ENCODE results near the gene UPP1.

The UPP1 gene

GRCh38 chr7:48149058-48149457 is 60.0 kb downstream of the UPP1 start:
- no peak for ATAC-seq
- TF ChIP-seq OSR1 (CRISPR knock-in tag; IDR thresholded peaks at IDR 0.05), result no peak
- no peak for TF ChIP-seq ZNF8 (CRISPR knock-in tag; IDR thresholded peaks at IDR 0.05)
- no peak for TF ChIP-seq CSRNP3 (CRISPR knock-in tag; IDR thresholded peaks at IDR 0.05)
- no peak for TF ChIP-seq ESRRG (CRISPR knock-in tag; IDR thresholded peaks at IDR 0.05)
- no peak for TF ChIP-seq ISL1 (CRISPR knock-in tag; IDR thresholded peaks at IDR 0.05)
- TF ChIP-seq CSDC2 (CRISPR knock-in tag; IDR thresholded peaks at IDR 0.05), result no peak
- no peak for TF ChIP-seq TCF4 (CRISPR knock-in tag; IDR thresholded peaks at IDR 0.05; ENCODE audit: borderline replicate concordance)
- TF ChIP-seq POU6F1 (CRISPR knock-in tag; IDR thresholded peaks at IDR 0.05; ENCODE audit: borderline replicate concordance, low read depth), result no peak
- TF ChIP-seq PPARA (CRISPR knock-in tag; IDR thresholded peaks at IDR 0.05; ENCODE audit: borderline replicate concordance), result no peak
- TF ChIP-seq ZFP30 (CRISPR knock-in tag; IDR thresholded peaks at IDR 0.05), result no peak
- TF ChIP-seq TSHZ2 (CRISPR knock-in tag; IDR thresholded peaks at IDR 0.05), result no peak
- TF ChIP-seq ZFP3 (CRISPR knock-in tag; IDR thresholded peaks at IDR 0.05), result no peak
- TF ChIP-seq GLIS3 (CRISPR knock-in tag; IDR thresholded peaks at IDR 0.05), result no peak
- no peak for TF ChIP-seq ARNTL (CRISPR knock-in tag; IDR thresholded peaks at IDR 0.05; ENCODE audit: borderline replicate concordance, low read depth)
- TF ChIP-seq TOX (CRISPR knock-in tag; IDR thresholded peaks at IDR 0.05; ENCODE audit: borderline replicate concordance), result no peak
- TF ChIP-seq PATZ1 (CRISPR knock-in tag; IDR thresholded peaks at IDR 0.05; ENCODE audit: borderline replicate concordance), result no peak
- no peak for TF ChIP-seq RARB (CRISPR knock-in tag; IDR thresholded peaks at IDR 0.05)

- ATAC-seq, result no peak
- TF ChIP-seq PPARA (CRISPR knock-in tag; IDR thresholded peaks at IDR 0.05; ENCODE audit: borderline replicate concordance), result no peak
- TF ChIP-seq ZFP3 (CRISPR knock-in tag; IDR thresholded peaks at IDR 0.05), result no peak
- no peak for TF ChIP-seq CSRNP3 (CRISPR knock-in tag; IDR thresholded peaks at IDR 0.05)
- TF ChIP-seq ZFP30 (CRISPR knock-in tag; IDR thresholded peaks at IDR 0.05), result no peak
- no peak for TF ChIP-seq ZNF565 (CRISPR knock-in tag; conservative IDR thresholded peaks at IDR 0.05; ENCODE audit: low read depth)
- TF ChIP-seq TOX (CRISPR knock-in tag; IDR thresholded peaks at IDR 0.05; ENCODE audit: borderline replicate concordance), result no peak
- no peak for TF ChIP-seq ZC3H10 (CRISPR knock-in tag; IDR thresholded peaks at IDR 0.05)
- no peak for TF ChIP-seq CSDC2 (CRISPR knock-in tag; IDR thresholded peaks at IDR 0.05)
- no peak for TF ChIP-seq POU6F1 (CRISPR knock-in tag; IDR thresholded peaks at IDR 0.05; ENCODE audit: borderline replicate concordance, low read depth)
- no peak for TF ChIP-seq ESRRG (CRISPR knock-in tag; IDR thresholded peaks at IDR 0.05)
- no peak for TF ChIP-seq OSR1 (CRISPR knock-in tag; IDR thresholded peaks at IDR 0.05)
- TF ChIP-seq RARB (CRISPR knock-in tag; IDR thresholded peaks at IDR 0.05), result no peak
- TF ChIP-seq BACH2 (CRISPR knock-in tag; IDR thresholded peaks at IDR 0.05; ENCODE audit: borderline replicate concordance), result no peak
- TF ChIP-seq ZNF70 (CRISPR knock-in tag; IDR thresholded peaks at IDR 0.05), result no peak
- no peak for TF ChIP-seq ISL1 (CRISPR knock-in tag; IDR thresholded peaks at IDR 0.05)
- no peak for TF ChIP-seq ARNTL (CRISPR knock-in tag; IDR thresholded peaks at IDR 0.05; ENCODE audit: borderline replicate concordance, low read depth)
- TF ChIP-seq SNAI2 (CRISPR knock-in tag; IDR thresholded peaks at IDR 0.05), result no peak
- no peak for TF ChIP-seq TSHZ2 (CRISPR knock-in tag; IDR thresholded peaks at IDR 0.05)
- no peak for TF ChIP-seq CREB5 (CRISPR knock-in tag; IDR thresholded peaks at IDR 0.05; ENCODE audit: low read depth)
These were observed 61.0 kb downstream of the UPP1 start for GRCh38 chr7:48150086-48150485.

Data from SK-N-SH treated with all-trans-retinoic acid at 6 μM for 48 hours (cell line).